ENCODE measurements around the gene MRPL34. TPM values are rescaled to one million over a fixed set of nuclear protein-coding genes. Genes with fewer than 3 reads are reported as not detected.

Gene MRPL34
- total RNA-seq, 1 donor from 2014 or later = 125 TPM

- H3K36me3 ChIP-seq (ENCODE audit: control insufficient read depth, insufficient read depth, low read length) = no peaks in the 10 kb centered on the region
- TF ChIP-seq, protein P1, sequence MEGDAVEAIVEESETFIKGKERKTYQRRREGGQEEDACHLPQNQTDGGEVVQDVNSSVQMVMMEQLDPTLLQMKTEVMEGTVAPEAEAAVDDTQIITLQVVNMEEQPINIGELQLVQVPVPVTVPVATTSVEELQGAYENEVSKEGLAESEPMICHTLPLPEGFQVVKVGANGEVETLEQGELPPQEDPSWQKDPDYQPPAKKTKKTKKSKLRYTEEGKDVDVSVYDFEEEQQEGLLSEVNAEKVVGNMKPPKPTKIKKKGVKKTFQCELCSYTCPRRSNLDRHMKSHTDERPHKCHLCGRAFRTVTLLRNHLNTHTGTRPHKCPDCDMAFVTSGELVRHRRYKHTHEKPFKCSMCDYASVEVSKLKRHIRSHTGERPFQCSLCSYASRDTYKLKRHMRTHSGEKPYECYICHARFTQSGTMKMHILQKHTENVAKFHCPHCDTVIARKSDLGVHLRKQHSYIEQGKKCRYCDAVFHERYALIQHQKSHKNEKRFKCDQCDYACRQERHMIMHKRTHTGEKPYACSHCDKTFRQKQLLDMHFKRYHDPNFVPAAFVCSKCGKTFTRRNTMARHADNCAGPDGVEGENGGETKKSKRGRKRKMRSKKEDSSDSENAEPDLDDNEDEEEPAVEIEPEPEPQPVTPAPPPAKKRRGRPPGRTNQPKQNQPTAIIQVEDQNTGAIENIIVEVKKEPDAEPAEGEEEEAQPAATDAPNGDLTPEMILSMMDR (IDR thresholded peaks at IDR 0.05; ENCODE audit: insufficient read depth, low read length, poor library complexity, severe bottlenecking) = no peak
- H3K27me3 ChIP-seq (ENCODE audit: control insufficient read depth, insufficient read depth, low read length) = peaks cover 8% of the 10 kb centered on the region
- no peak overlapping the region for H3K4me3 ChIP-seq (ENCODE audit: low read depth, low read length)
- no peak for DNase-seq (ENCODE audit: low read depth)
Observed at GRCh38 chr19:17352608-17353280, 47.1 kb downstream of the MRPL34 start.

DNA sequence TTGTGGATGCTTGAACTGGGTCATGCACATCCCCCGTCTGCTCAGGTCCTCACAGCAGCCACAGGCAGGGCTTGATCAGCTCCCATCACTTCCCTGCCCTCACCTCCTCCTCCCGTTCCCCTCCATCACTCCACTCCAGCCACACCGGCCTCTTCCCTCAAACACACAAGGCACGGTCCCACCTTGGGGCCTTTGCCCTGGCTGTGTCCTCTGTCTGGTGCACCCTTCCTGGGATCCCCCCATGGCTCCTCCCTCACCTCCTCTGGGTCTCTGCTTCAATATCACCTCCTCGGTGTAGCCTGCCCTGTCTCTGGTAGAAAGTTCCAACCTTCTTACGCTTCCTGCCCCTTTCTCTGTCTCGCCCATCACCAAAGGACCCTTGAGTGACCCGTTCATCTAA lies 47.7 kb downstream of the MRPL34 start:
- DNase-seq (ENCODE audit: low read depth) = no peak
- TF ChIP-seq, protein P1 (IDR thresholded peaks at IDR 0.05; ENCODE audit: insufficient read depth, low read length, poor library complexity, severe bottlenecking) = no peak
- Histone ChIP-seq H3K4me3 (ENCODE audit: low read depth, low read length) (no peak overlapping the region), H3K27me3 (ENCODE audit: control insufficient read depth, insufficient read depth, low read length) (peaks cover 8% of the 10 kb centered on the region), H3K36me3 (ENCODE audit: control insufficient read depth, insufficient read depth, low read length) (no peaks in the 10 kb centered on the region)

Other genes with a start within 250 kb of the MRPL34 start
- 8.1 and 9.9 TPM in 2 replicates for gene HAUS8, start 230.4 kb upstream of the MRPL34 start, total RNA-seq
- 69.4 and 77.8 TPM in 2 replicates for gene MYO9B, start 230.1 kb upstream of the MRPL34 start, total RNA-seq
- 14.9 and 17.0 TPM in 2 replicates for gene USE1, start 90.5 kb upstream of the MRPL34 start, total RNA-seq
- 6.8 and 7.1 TPM in 2 replicates for gene OCEL1, start 79.6 kb upstream of the MRPL34 start, total RNA-seq
- 89.4 and 107 TPM in 2 replicates for gene NR2F6, start 60.0 kb upstream of the MRPL34 start, total RNA-seq
- 0.27 and 0.29 TPM in 2 replicates for gene USHBP1, start 41.1 kb upstream of the MRPL34 start, total RNA-seq
- gene BABAM1, start 38.4 kb upstream of the MRPL34 start, total RNA-seq = 78.4 and 101 TPM in 2 replicates
- gene ANKLE1, start 24.0 kb upstream of the MRPL34 start, total RNA-seq = 0.17 and 0.55 TPM in 2 replicates
- 18.6 and 19.9 TPM in 2 replicates for gene ABHD8, start 2.4 kb upstream of the MRPL34 start, total RNA-seq
- 47.3 and 73.4 TPM in 2 replicates for gene DDA1, start 3.7 kb downstream of the MRPL34 start, total RNA-seq
- 6.9 and 9.3 TPM in 2 replicates for gene ANO8, start 29.0 kb downstream of the MRPL34 start, total RNA-seq
- gene GTPBP3, start 31.7 kb downstream of the MRPL34 start, total RNA-seq = 31.8 and 38.1 TPM in 2 replicates
- 0.48 and 1.5 TPM in 2 replicates for gene PLVAP, start 71.5 kb downstream of the MRPL34 start, total RNA-seq
- not detected in 2 replicates for gene CCDC194, start 88.3 kb downstream of the MRPL34 start, total RNA-seq
- gene BST2, start 99.8 kb downstream of the MRPL34 start, total RNA-seq = 38.2 and 41.4 TPM in 2 replicates
- gene MVB12A, start 114.2 kb downstream of the MRPL34 start, total RNA-seq = 66.1 and 73.7 TPM in 2 replicates
- 0.75 TPM in 1 of 2 replicates, not detected in the other for gene TMEM221, start 142.8 kb downstream of the MRPL34 start, total RNA-seq
- not detected in 2 replicates for gene NXNL1, start 155.1 kb downstream of the MRPL34 start, total RNA-seq
- gene SLC27A1, start 164.7 kb downstream of the MRPL34 start, total RNA-seq = 5.7 and 9.1 TPM in 2 replicates
- 128 and 146 TPM in 2 replicates for gene PGLS, start 205.8 kb downstream of the MRPL34 start, total RNA-seq
- gene COLGALT1, start 249.8 kb downstream of the MRPL34 start, total RNA-seq = 68.4 and 76.1 TPM in 2 replicates